Measurements from ENCODE around the gene LDLR. TPM values are rescaled to one million over a fixed set of nuclear protein-coding genes. Genes with fewer than 3 reads are reported as not detected.
A peak's percentile ranks its signal among the peaks of the same experiment; 100 is the strongest.
"Not testable (repeated sequence)": the region's sequence is repeated elsewhere in the genome, so short reads cannot be mapped to it uniquely, and the experiment has no call there.

LDLR gene
- total RNA-seq, 1 experiment from 2014 or later = 64.4 TPM

- DNase-seq (ENCODE audit: low read depth) = peak; percentile 93
Measured at GRCh38 chr19:11138601-11139300, 49.5 kb downstream of the LDLR start.

- DNase-seq (ENCODE audit: low read depth) = not testable (repeated sequence)
Measured at GRCh38 chr19:11140023-11140538, 50.8 kb downstream of the LDLR start.

GRCh38 chr19:11140896-11141295, 51.6 kb downstream of the LDLR start:
- DNase-seq (ENCODE audit: low read depth) = no peak

- DNase-seq (ENCODE audit: low read depth) = no peak
Measured at GRCh38 chr19:11141937-11142527, 52.8 kb downstream of the LDLR start.

DNA sequence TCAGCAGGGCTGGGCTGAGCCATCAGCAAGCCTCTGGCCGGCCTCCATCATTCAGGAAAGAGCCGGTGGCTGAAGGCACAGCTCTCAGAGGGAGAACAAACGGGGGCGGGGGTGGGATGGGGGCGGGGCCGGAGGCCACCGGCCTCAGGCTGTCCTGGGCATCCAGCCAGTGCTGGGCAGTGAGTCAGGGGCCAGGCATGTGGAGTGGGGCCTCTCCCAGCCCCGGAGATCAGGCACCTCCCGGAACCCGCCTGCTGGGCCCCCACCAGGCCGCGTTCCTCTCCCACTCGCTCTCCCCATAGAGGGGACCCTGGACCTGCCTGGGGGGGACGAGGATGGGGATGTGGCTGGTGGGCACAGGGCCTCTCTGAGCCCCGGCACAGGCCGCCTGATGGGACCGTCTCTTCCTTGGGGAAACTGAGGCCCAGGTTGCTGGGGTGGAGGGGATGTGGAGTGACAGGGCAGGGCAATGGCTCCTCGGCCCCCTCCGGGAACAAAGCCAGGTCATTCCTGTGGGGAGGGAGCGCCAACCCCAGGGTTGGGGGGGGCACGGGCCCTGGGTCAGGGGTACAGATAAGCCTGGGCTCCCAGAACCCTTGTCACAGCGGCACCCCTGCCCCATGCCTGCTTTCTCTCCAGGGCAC, 53.4 kb downstream of the LDLR start:
- DNase-seq (ENCODE audit: low read depth) = peak; percentile 95

GRCh38 chr19:11145536-11145924, 56.3 kb downstream of the LDLR start:
- no peak for DNase-seq (ENCODE audit: low read depth)

DNA sequence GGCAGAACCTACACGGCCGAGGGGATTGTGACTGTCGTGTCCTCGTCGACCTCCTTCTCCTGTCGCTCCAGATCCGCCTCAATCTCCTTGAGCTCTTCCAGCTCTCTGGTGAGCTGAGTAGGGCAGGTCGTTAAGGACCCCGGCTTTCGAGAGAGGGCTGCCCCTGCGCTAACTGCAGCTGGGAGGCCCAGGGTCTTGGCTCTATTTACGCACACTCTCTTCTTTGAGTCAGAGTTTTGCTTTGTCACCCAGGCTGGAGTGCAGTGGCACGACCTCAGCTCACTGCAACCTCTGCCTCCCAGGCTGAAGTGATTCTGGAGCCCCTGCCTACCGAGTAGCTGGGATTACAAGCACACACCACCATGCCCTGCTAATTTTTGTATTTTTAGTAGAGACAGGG, 58.7 kb downstream of the LDLR start:
- DNase-seq (ENCODE audit: low read depth) = no peak

GRCh38 chr19:11151181-11151580, 61.9 kb downstream of the LDLR start:
- no peak for DNase-seq (ENCODE audit: low read depth)

- DNase-seq (ENCODE audit: low read depth) = peak; percentile 75
Measured at GRCh38 chr19:11152318-11153062, 63.2 kb downstream of the LDLR start.

DNA sequence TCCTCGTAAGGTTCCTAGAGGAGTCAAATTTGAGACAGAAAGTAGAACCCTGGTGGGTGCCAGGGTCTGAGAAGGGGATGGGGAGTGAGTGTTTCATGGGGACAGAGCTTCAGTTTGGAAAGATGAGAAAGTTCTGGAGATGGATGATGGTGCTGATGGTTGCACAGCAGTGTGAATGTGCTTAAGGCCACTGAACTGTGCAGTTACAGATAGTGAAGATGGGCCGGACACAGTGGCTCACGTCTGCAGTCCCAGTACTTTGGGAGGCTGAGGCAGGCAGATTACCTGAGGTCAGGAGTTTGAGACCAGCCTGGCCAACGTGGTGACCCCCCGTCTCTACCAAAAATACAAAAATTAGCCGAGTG, 65.4 kb downstream of the LDLR start:
- no peak for DNase-seq (ENCODE audit: low read depth)

DNA sequence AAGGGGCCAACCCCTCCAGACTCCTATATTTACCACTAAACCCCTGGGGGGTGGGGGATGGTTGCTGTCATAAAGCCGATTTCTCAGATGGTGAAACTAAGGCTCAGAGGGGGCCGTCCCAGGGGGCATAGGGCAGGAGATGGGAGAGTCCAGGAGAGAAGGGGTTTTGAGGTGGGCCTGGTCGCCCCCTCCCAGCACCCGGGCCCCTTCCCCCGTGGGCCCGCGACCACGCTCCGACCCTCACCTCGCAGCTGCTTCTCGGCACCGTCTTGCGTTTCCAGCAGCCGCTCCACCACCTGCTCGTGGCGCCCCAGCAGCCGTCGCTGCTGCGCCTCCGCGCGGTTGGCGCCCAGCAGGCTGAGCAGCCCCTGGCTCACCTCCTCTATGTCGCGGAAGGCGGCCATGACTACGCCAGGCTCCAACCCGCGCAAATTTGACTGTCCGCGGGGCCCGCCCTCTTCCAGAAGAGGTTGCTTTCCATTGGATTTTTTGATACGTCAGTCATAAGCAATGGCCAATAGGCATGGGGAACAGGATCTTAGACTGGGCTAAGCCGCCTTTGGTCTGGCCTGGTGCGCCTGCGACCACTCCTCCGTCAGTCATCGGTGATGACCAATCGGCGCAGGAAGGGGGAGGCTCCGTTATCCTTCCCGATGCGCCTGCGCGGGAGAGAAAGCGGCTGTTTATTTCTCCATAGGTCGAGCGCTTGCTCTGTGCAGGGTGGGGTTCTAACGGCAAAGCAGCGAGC, 66.3 kb downstream of the LDLR start, which contains the start of gene SPC24:
Gene SPC24, minus strand, starts transcription at position 410 of the 748 bp plus-strand sequence. Its CDS starts 6 bp downstream, at position 404.
- DNase-seq (ENCODE audit: low read depth) = peak; percentile 98

GRCh38 chr19:11159598-11160439, 70.6 kb downstream of the LDLR start:
- no peak for DNase-seq (ENCODE audit: low read depth)

GRCh38 chr19:11160440-11160768, 71.1 kb downstream of the LDLR start:
- not testable (repeated sequence) for DNase-seq (ENCODE audit: low read depth)

DNA sequence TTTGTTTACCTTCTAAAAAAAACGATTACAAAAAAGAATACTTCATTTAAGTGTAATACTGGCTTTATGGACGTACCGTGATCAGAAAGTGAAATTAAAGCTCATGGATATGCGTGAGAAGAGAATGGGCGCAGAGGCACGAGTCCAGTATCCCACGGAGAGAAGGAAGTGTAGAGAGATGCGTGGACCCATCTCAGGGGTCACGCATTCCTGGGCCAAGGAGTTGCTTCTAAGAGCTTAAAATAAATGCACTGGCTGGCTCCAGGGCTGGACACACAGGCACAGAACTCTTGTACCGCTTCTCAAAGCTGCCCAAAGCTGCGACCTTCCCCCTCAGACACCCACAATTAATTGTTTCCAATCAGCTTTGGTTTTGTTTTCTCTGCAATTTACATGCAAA, 75.0 kb downstream of the LDLR start:
- DNase-seq (ENCODE audit: low read depth) = no peak

DNA sequence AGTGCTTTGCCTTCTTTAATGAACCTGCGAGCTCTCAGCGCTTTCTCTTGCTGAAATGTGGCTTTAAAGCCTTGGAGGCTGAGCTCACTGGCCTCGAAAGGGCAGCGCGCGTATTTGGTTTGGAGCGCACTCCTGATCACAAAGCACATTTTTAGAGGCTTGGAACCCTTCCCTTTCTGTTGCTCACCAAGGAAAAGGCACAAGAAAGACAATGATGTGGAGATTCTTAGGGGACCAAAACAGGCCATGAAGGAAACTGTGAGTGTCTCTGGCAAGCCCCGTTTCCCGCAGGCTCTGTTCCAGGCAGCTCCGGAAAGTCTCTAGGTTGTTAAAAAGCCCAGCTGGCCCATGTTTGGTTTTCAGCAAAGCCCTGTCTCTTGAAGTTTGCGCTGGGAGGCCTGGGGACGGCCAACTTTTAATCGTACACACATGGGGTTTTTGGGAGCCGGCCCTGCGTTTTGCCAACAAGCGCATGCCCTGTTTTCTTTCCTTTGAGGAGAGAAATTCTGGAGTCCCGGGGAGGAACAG, 75.7 kb downstream of the LDLR start:
- no peak for DNase-seq (ENCODE audit: low read depth)

DNA sequence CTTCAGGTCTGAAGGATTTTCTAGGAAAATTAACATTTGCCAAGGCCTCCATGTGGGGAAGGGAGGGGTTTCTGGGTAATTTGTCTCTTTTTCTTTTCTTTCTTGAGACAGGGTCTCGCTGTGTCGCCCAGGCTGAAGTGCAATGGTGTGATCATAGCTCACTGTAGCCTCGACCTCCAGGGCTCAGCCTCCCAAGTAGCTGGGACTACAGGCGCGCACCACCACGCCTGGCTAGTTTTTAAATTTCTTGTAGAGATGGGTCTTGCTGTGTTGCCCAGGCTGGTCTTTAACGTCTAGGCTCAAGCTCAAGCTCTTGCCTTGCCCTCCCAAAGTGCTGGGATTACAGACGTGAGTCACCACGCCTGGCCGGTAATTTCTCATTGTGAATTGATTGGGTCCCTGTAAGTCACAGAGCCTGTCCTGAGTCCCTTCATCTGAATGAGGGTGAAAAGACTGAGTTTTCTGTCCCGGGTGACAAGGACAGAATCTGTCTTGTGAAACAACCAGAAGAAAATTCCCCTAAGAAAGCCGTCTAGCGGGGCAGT, 76.3 kb downstream of the LDLR start:
- no peak for DNase-seq (ENCODE audit: low read depth)

- DNase-seq (ENCODE audit: low read depth) = no peak
Measured at GRCh38 chr19:11166281-11167142, 77.2 kb downstream of the LDLR start.

GRCh38 chr19:11168568-11168967, 79.3 kb downstream of the LDLR start:
- peak; percentile 99 for DNase-seq (ENCODE audit: low read depth)

Measured in LHCN-M2 (cell line).